HCEC 1CT (cell line): Measurements from ENCODE around the gene MECP2.
A peak's percentile ranks its signal among the peaks of the same experiment; 100 is the strongest.
"Not testable (repeated sequence)": the region's sequence is repeated elsewhere in the genome, so short reads cannot be mapped to it uniquely, and the experiment has no call there.

ENCODE experiments used
- DNase-seq: peaks from one replicate; pipeline ENCODE4 v3.0.0-alpha.2; 2017

The MECP2 gene

GRCh38 chrX:154097589-154098541, at the start of gene MECP2:
MECP2 (minus strand) TSS chrX:154097717.
- DNase-seq = peak; percentile 85

DNA sequence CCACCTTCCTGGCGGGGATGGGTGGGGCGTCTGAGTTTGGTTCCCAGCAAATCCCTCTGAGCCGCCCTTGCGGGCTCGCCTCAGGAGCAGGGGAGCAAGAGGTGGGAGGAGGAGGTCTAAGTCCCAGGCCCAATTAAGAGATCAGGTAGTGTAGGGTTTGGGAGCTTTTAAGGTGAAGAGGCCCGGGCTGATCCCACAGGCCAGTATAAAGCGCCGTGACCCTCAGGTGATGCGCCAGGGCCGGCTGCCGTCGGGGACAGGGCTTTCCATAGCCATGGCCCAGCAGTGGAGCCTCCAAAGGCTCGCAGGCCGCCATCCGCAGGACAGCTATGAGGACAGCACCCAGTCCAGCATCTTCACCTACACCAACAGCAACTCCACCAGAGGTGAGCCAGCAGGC, 46.5 kb upstream of the MECP2 start, which contains the start of gene OPN1LW:
Gene OPN1LW (plus strand): TSS at position 234 of the 400 bp plus-strand sequence. CDS start 41 bp downstream, at position 275.
- not testable (repeated sequence) for DNase-seq

GRCh38 chrX:154142950-154143745, 45.6 kb upstream of the MECP2 start:
- no peak for DNase-seq

- DNase-seq = no peak
These were observed 44.9 kb upstream of the MECP2 start for GRCh38 chrX:154142386-154142785.

- DNase-seq = no peak
These were observed 43.2 kb upstream of the MECP2 start for GRCh38 chrX:154140742-154141141.

DNA sequence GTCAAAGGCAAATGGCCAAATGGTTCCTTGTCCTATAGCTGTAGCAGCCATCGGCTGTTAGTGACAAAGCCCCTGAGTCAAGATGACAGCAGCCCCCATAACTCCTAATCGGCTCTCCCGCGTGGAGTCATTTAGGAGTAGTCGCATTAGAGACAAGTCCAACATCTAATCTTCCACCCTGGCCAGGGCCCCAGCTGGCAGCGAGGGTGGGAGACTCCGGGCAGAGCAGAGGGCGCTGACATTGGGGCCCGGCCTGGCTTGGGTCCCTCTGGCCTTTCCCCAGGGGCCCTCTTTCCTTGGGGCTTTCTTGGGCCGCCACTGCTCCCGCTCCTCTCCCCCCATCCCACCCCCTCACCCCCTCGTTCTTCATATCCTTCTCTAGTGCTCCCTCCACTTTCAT, 42.7 kb upstream of the MECP2 start:
- no peak for DNase-seq

DNA sequence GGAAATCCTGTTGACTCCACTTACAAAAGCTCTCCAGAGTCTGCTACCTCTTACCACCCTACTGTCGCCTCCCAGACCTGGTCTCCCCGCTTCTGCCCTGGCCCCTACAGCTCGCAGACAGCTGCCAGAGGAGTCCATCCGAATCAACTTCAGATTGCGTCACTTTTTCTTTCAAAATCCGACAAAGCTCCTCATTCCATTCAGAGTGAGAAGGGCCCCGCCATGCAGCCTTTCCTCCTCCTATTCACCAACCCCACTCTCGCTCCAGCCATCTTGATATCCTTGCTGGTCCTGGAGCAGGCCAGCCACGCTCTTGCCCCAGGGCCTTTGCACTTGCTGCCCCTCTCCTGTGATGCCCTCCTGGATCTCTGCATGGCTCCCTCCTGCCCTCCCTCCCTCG, 41.3 kb upstream of the MECP2 start:
- no peak for DNase-seq

DNA sequence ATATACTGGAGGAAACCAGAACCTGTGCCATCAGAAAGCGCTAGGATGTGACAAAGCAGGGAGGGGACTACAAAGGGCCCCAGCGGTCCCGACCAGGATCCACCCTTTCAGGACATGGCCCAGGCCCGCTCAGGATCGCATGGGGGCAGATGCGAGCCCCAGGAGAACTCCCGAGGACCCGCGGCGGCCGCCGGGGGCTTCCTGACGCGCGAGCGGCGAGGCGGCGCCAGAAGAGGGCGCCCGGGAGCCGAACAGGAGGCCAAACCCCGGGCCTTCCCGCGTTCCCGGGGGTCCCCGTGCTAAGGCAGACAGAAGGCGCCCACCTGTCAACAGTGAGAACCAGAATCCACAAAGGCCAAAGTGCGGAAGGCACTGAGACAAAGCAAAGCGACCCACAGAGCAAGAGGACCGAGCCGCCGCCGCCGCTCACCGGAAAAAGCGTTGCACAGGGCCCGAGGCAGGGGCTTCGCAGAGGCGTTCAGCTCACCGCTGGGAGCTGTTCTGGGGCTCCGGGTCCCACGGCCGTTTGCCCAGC, 39.2 kb upstream of the MECP2 start:
- DNase-seq = no peak

GRCh38 chrX:154135458-154136229, 38.1 kb upstream of the MECP2 start:
- DNase-seq = no peak

GRCh38 chrX:154132366-154132765, 34.8 kb upstream of the MECP2 start:
- no peak for DNase-seq

GRCh38 chrX:154131955-154132354, 34.4 kb upstream of the MECP2 start:
- no peak for DNase-seq

GRCh38 chrX:154126101-154126500, 28.6 kb upstream of the MECP2 start:
- DNase-seq = no peak

DNA sequence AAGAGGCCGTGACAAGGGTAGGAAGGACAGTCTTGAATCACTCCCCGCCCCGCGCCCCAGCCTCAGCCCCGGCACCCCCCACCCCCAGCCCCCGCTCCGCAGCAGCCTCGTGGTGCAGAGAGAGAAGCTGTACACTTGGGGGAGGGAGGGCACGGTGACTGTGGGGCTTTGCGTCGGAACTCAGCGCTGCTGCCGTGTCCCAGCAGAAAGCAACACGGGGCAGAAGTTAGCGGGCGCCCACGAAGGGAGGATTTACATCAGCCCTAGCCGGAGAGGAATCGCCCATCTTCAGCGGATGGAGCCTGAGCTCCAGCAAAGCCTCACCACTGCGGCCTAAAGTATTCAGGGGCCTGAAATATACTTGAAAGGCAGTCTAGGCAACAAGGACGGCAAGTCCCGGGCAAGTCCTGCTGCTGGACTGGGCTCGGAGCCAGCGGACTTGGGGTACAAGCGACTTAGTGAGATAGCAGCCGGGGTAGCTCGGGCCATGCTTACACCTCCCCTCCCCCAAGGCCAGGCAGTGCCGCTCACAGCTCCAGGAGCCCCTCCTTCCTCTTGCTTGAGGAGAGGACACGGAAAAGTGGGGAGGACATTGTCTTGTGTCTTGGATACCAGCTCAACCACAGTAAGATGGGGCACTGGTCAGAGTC, 28.0 kb upstream of the MECP2 start:
- DNase-seq = no peak

DNA sequence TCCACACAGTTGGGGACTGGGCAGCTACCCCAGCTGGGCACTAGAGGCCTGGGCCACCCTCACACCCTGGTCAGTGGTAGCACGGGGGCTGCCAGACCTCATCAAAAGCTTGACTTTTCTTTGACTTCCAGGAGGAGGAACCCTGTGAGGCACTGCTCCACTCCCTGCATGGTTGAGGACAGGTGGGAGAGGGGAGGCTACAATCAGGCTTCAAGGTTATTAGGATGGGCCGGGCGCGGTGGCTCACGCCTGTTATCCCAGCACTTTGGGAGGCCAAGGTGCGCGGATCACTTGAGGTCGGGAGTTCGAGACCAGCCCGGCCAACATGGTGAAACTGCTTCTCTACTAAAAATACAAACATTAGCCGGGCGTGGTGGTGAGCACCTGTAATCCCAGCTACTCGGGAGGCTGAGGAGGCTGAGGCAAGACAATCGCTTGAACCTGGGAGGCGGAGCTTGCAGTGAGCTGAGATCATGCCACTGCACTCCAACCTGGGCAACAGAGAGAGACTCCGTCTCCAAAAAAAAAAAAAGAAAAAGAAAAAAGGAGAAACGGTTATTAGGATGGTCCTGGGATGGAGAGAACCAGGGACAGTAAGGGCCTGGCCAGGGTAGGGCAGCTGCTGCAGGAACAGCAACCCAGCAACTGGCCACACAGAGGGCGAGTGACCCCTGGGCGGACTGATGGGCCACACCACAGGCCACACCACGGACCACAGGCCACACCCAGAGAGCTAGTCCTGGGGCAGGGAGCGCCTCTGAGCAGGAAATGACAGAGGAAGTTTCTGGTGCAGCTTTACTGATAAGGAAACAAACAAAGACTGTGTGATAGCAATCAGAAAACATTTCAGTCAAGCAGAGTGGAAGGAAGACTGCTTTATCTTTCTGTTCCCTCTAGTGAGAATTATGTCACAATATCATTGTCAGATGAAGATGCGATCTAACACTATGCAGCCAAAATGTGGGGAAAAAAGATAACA, 26.0 kb upstream of the MECP2 start:
- DNase-seq = no peak

- no peak for DNase-seq
These were observed 24.4 kb upstream of the MECP2 start for GRCh38 chrX:154121961-154122360.

GRCh38 chrX:154121207-154121606, 23.7 kb upstream of the MECP2 start:
- DNase-seq = no peak

GRCh38 chrX:154120567-154120966, 23.1 kb upstream of the MECP2 start:
- DNase-seq = no peak

DNA sequence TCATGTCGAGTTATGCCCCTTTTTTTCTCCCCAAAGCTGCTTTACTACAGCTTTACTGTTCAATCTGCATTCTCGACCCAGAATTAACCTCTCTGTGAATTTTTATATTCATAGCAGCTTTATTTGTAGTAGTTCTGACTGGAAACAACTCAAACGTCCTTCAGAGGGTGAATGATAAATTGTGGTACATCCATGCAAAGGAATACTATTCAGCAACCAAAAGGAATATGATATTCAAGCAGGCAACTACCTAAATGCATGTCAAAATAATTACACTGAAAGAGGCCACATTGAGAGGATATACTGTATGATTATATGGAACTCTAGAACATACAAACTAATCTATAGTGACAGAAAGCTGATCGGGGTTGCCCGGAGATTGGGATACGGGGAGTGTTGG, 20.0 kb upstream of the MECP2 start:
- no peak for DNase-seq

GRCh38 chrX:154116426-154117211, 19.1 kb upstream of the MECP2 start:
- no peak for DNase-seq

DNA sequence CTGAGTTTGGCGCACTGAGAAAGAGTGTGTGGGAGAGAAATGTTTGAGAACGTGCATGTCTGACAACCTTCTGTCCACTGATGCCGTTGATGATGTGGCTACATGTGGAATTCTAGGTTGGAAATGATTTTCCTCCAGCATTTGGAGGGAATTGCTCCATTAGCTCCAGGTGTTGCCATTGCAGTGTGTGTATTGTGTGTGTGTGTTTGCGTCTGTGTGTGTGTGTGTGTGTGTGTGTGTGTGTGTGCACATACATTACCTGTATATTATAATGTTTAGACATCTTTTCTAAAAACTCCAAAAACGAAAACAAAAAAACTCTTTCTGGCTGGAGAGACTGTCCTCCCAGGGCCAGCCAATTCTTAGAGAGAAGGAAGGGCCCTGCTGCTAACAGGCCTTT, 18.2 kb upstream of the MECP2 start:
- no peak for DNase-seq
